IMR-90 (cell line): ENCODE data around the gene NAA10. TPM values are rescaled to one million over a fixed set of nuclear protein-coding genes. Genes with fewer than 3 reads are reported as not detected.

Source experiments
- ATAC-seq: fragments of 200-7000 bp; cut with Tn5 transposase; 2 replicates; pipeline ENCODE4 v1.9.1; 2020; ENCODE audit warnings: low read depth, mild to moderate bottlenecking, moderate library complexity
- BruUV-seq: library from RNA; stranded (reverse); fragments of 400-500 nt; replicated peaks from 2 replicates; lab custom pipeline; 2021; lab: Mats Ljungman, UMichigan
- CTCF ChIA-PET: fragments of 300-600 bp; formaldehyde crosslinking; extraction: SDS; loops from one replicate; lab custom pipeline; 2021; ENCODE audit warnings: antibody characterized with exemption; lab: Yijun Ruan, JAX
- POLR2A ChIA-PET: fragments of 300-600 bp; sonication (Branson Sonifier 250); formaldehyde crosslinking; loops from one replicate; lab custom pipeline; 2022; ENCODE audit warnings: antibody characterized with exemption; ENCODE audit not compliant: unreplicated experiment; lab: Charles Lee
- DNase-seq: peaks from one replicate; pipeline ENCODE4 v3.0.0; 2013
- H2AFZ ChIP-seq: replicated peaks from 2 replicates; pipeline ENCODE3; 2013; ENCODE audit warnings: low read length, mild to moderate bottlenecking; ENCODE audit not compliant: poor library complexity
- H2AK5ac ChIP-seq: 2 replicates; pipeline ENCODE4 v1.6.1; 2013; ENCODE audit warnings: low read depth, low read length, inconsistent platforms
- H2AK9ac ChIP-seq: replicated peaks from 2 replicates; pipeline ENCODE3; 2013; ENCODE audit warnings: mild to moderate bottlenecking, low read depth, low read length, moderate library complexity; ENCODE audit not compliant: poor library complexity
- H2BK120ac ChIP-seq: 2 replicates; pipeline ENCODE4 v1.6.1; 2013; ENCODE audit warnings: low read depth, low read length, inconsistent platforms
- H2BK15ac ChIP-seq: 3 replicates; pipeline ENCODE4 v1.6.1; 2013; ENCODE audit warnings: low read depth, low read length, inconsistent platforms
- H2BK20ac ChIP-seq: 2 replicates; pipeline ENCODE4 v1.6.1; 2013; ENCODE audit warnings: low read depth, mild to moderate bottlenecking, inconsistent platforms, low read length, moderate library complexity
- H2BK5ac ChIP-seq: 2 replicates; pipeline ENCODE4 v1.6.1; 2013; ENCODE audit warnings: mild to moderate bottlenecking, low read depth, low read length, inconsistent platforms; ENCODE audit not compliant: poor library complexity, severe bottlenecking
- H3K14ac ChIP-seq: replicated peaks from 2 replicates; pipeline ENCODE4 v1.6.1; 2013; ENCODE audit warnings: low read depth, low read length, inconsistent platforms
- H3K18ac ChIP-seq: 2 replicates; pipeline ENCODE4 v1.6.1; 2013; ENCODE audit warnings: low read depth, low read length, control low read depth
- H3K23ac ChIP-seq: 2 replicates; pipeline ENCODE4 v1.6.1; 2013; ENCODE audit warnings: low read depth, low read length, inconsistent platforms
- H3K27ac ChIP-seq: 2 replicates; pipeline ENCODE4 v1.5.1; 2013; ENCODE audit warnings: mild to moderate bottlenecking, control low read depth, low read length; ENCODE audit not compliant: insufficient read depth
- H3K27me3 ChIP-seq: 2 replicates; pipeline ENCODE4 v1.6.1; 2013; ENCODE audit warnings: low read length; ENCODE audit not compliant: control insufficient read depth, insufficient read depth
- H3K36me3 ChIP-seq: 2 replicates; pipeline ENCODE4 v1.6.1; 2013; ENCODE audit warnings: low read length, mixed read lengths; ENCODE audit not compliant: control insufficient read depth, insufficient read depth
- H3K4ac ChIP-seq: 2 replicates; pipeline ENCODE4 v1.6.1; 2013; ENCODE audit warnings: low read depth, low read length, inconsistent platforms
- H3K4me1 ChIP-seq: 2 replicates; pipeline ENCODE4 v1.6.1; 2013; ENCODE audit warnings: low read length, mixed read lengths; ENCODE audit not compliant: control insufficient read depth, insufficient read depth
- H3K4me2 ChIP-seq: 2 replicates; pipeline ENCODE4 v1.6.1; 2013; ENCODE audit warnings: low read depth, mild to moderate bottlenecking, control low read depth, low read length, moderate library complexity
- H3K4me3 ChIP-seq: 2 replicates; pipeline ENCODE4 v1.5.1; 2013; ENCODE audit warnings: low read depth, mild to moderate bottlenecking, control low read depth, low read length, moderate library complexity; ENCODE audit not compliant: insufficient read depth
- H3K56ac ChIP-seq: 2 replicates; pipeline ENCODE4 v1.6.1; 2013; ENCODE audit warnings: low read length, inconsistent platforms; ENCODE audit not compliant: insufficient read depth; ENCODE audit errors: extremely low read depth
- H3K79me1 ChIP-seq, 2 experiments: 2 replicates each; pipeline ENCODE4 v1.6.1; 2013; ENCODE audit warnings: low read length in 2 of 2, inconsistent platforms in 1 of 2, low read depth in 1 of 2
- H3K9ac ChIP-seq: 2 replicates; pipeline ENCODE4 v1.6.1; 2013; ENCODE audit warnings: low read depth, low read length, control low read depth
- H3K9me1 ChIP-seq: 2 replicates; pipeline ENCODE4 v1.6.1; 2013; ENCODE audit warnings: low read length, inconsistent platforms; ENCODE audit not compliant: insufficient read depth
- H3K9me3 ChIP-seq: 2 replicates; pipeline ENCODE4 v1.6.1; 2013; ENCODE audit warnings: low read length; ENCODE audit not compliant: control insufficient read depth, insufficient read depth
- H4K20me1 ChIP-seq: 2 replicates; pipeline ENCODE4 v1.6.1; 2013; ENCODE audit warnings: low read length, inconsistent platforms; ENCODE audit not compliant: insufficient read depth
- H4K5ac ChIP-seq: 2 replicates; pipeline ENCODE4 v1.6.1; 2013; ENCODE audit warnings: mild to moderate bottlenecking, low read depth, low read length, control low read depth
- H4K8ac ChIP-seq, 2 experiments: 2 replicates each; pipeline ENCODE4 v1.6.1; 2013; ENCODE audit warnings: low read depth in 2 of 2, low read length in 2 of 2, control low read depth in 1 of 2, inconsistent platforms in 1 of 2
- H4K91ac ChIP-seq: 2 replicates; pipeline ENCODE4 v1.6.1; 2013; ENCODE audit warnings: low read depth, low read length, inconsistent platforms; ENCODE audit not compliant: insufficient read depth
- BHLHE40 ChIP-seq: fragments of 150-350 bp; IDR thresholded peaks from 2 replicates; pipeline ENCODE4 v1.6.1; 2016; ENCODE audit warnings: mild to moderate bottlenecking, low read depth, low read length
- CTCF ChIP-seq: conservative IDR thresholded peaks from 2 replicates; pipeline ENCODE4 v1.5.1; 2012; ENCODE audit warnings: mild to moderate bottlenecking, low read depth, low read length, improper control_type of control experiment
- ELK1 ChIP-seq: fragments of 150-350 bp; IDR thresholded peaks from 2 replicates; pipeline ENCODE4 v1.6.1; 2016; ENCODE audit warnings: low read depth, mild to moderate bottlenecking, low read length, moderate library complexity, borderline replicate concordance
- FOS ChIP-seq: fragments of 150-350 bp; IDR thresholded peaks from 2 replicates; pipeline ENCODE4 v1.6.1; 2016; ENCODE audit warnings: low read depth, low read length
- MAFK ChIP-seq: IDR thresholded peaks from 2 replicates; pipeline ENCODE4 v1.6.1; 2012; ENCODE audit warnings: low read depth, low read length, improper control_type of control experiment
- MAZ ChIP-seq: IDR thresholded peaks from 2 replicates; pipeline ENCODE4 v1.6.1; 2012; ENCODE audit warnings: low read depth, mild to moderate bottlenecking, low read length, improper control_type of control experiment, moderate library complexity, borderline replicate concordance
- MXI1 ChIP-seq: IDR thresholded peaks from 2 replicates; pipeline ENCODE4 v1.6.1; 2012; ENCODE audit warnings: low read depth, mild to moderate bottlenecking, low read length, moderate library complexity, borderline replicate concordance
- POLR2A ChIP-seq: IDR thresholded peaks from 2 replicates; pipeline ENCODE4 v1.6.1; 2012; ENCODE audit warnings: mild to moderate bottlenecking, low read depth, low read length
- RAD21 ChIP-seq: IDR thresholded peaks from 2 replicates; pipeline ENCODE4 v1.6.1; 2012; ENCODE audit warnings: low read length, improper control_type of control experiment
- RCOR1 ChIP-seq: IDR thresholded peaks from 2 replicates; pipeline ENCODE4 v1.6.1; 2012; ENCODE audit warnings: mild to moderate bottlenecking, low read length, improper control_type of control experiment; ENCODE audit not compliant: insufficient replicate concordance
- RFX5 ChIP-seq: IDR thresholded peaks from 2 replicates; pipeline ENCODE4 v1.8.0; 2012; ENCODE audit warnings: low read depth, mild to moderate bottlenecking, low read length, moderate library complexity
- SMC3 ChIP-seq: fragments of 150-350 bp; IDR thresholded peaks from 2 replicates; pipeline ENCODE4 v1.6.1; 2016; ENCODE audit warnings: low read depth, mild to moderate bottlenecking, antibody characterized with exemption, low read length, moderate library complexity
- USF2 ChIP-seq: fragments of 150-350 bp; IDR thresholded peaks from 2 replicates; pipeline ENCODE4 v1.6.1; 2017; ENCODE audit warnings: mild to moderate bottlenecking, antibody characterized with exemption, low read length, low read depth
- WGBS, 2 experiments: methylation state at CpG; one replicate each; pipeline versions ENCODE4 v1.1.5 to v1.1.7; 2013; ENCODE audit warnings: missing lambda C conversion rate in 2 of 2; ENCODE audit not compliant: insufficient read length in 1 of 2; ENCODE audit errors: extremely low coverage in 2 of 2; 5-methylcytosine and 5-hydroxymethylcytosine counted together
- dilution Hi-C: fragments of 300-500 bp; cut with HindIII; formaldehyde crosslinking; loops from one replicate; pipeline ENCODE4 v1.14.3; 2018; ENCODE audit warnings: low sequenced_read_pairs; ENCODE audit not compliant: unreplicated experiment
- in situ Hi-C: fragments of 300-500 bp; cut with MboI; formaldehyde crosslinking; loops from 3 replicates; pipeline ENCODE4 v1.14.3; 2019; ENCODE audit warnings: low sequenced_read_pairs, inconsistent platforms, mixed read lengths
- intact Hi-C: fragments of 100-400 bp; cut with micrococcal nuclease; formaldehyde crosslinking; loops from 2 replicates; pipeline ENCODE4 v1.10.0; 2022
- polyA plus RNA-seq, 3 experiments: library from polyadenylated mRNA; depleted of rRNA; stranded (reverse); fragments of >200 nt; gene quantifications; 2 replicates each; pipeline ENCODE4 v1.2.3, GENCODE V29; 2012; ENCODE audit warnings: low replicate concordance in 1 of 3
- total RNA-seq: library from RNA; depleted of rRNA; stranded (reverse); fragments of >200 nt; gene quantifications from 2 replicates; pipeline ENCODE4 v1.2.3, GENCODE V29; 2012

Gene NAA10
- total and polyA plus RNA-seq, 2 of the 4 experiments (the other 2 are of a cell fraction): 98.6 to 172 TPM

- Histone ChIP-seq H3K79me1 (no peaks in the 10 kb centered on the region), H3K9me3 (no peaks in the 10 kb centered on the region), H3K36me3 (no peaks in the 10 kb centered on the region), H2AK9ac (no peak overlapping the region), H3K9me1 (no peaks in the 10 kb centered on the region), H3K14ac (no peak overlapping the region), H3K27me3 (peaks cover 14% of the 10 kb centered on the region; the same call in 1 of the 2 replicates), H2AK5ac (no peak overlapping the region), H3K56ac (no peak overlapping the region), H2AFZ (no peak overlapping the region), H2BK120ac (no peak overlapping the region), H3K27ac (no peak overlapping the region), H3K4me3 (no peak overlapping the region), H3K23ac (no peak overlapping the region), H2BK5ac (no peak overlapping the region), H4K5ac (no peak overlapping the region), H4K20me1 (no peaks in the 10 kb centered on the region), H4K91ac (no peak overlapping the region), H3K9ac (no peak overlapping the region), H3K4me2 (no peak overlapping the region), H3K18ac (no peak overlapping the region), H3K4me1 (no peaks in the 10 kb centered on the region; the same call in 1 of the 2 replicates), H2BK15ac (no peak overlapping the region), H4K8ac (no peak overlapping the region), H3K4ac (no peak overlapping the region), H2BK20ac (no peak overlapping the region)
- dilution Hi-C loops: no loop called here
- CTCF ChIA-PET: no interaction called here
- in situ Hi-C loops: loop anchor here (25.0 kb wide), 1 partner anchor 958 kb away; no protein-coding TSS in a partner anchor
- POLR2A ChIA-PET: no interaction called here
- BruUV-seq: no TSS peak
- WGBS, 2 experiments: 72% methylated on average over 6 of the region's 14 CpGs; no CpG with 5 or more reads in 1 of the 2 experiments
- TF ChIP-seq USF2 (no peak), MAZ (no peak), RCOR1 (no peak), RFX5 (no peak), FOS (no peak), ELK1 (no peak), RAD21 (no peak), SMC3 (no peak), BHLHE40 (no peak), CTCF (no peak), MAFK (no peak), MXI1 (no peak), POLR2A (no peak)
- intact Hi-C loops: no loop called here
- DNase-seq (no peak), ATAC-seq (no peak)
Observed at GRCh38 chrX:153920546-153920945, 14.3 kb downstream of the NAA10 start.
